Esophagus muscularis mucosa (tissue), 4 donors: ENCODE measurements around the gene SLC7A6. TPM values are rescaled to one million over a fixed set of nuclear protein-coding genes. Genes with fewer than 3 reads are reported as not detected.

Experiments used
- DNase-seq: peaks from one replicate; pipeline ENCODE4 v3.0.0-alpha.2; 2017; ENCODE audit errors: extremely low spot score
- H3K27ac ChIP-seq, 4 donors: fragments of 200-600 bp; sonication (generic); replicated peaks in 1 of 4; 1 replicate in 3 of 4; 2 replicates in 1 of 4; pipeline ENCODE4 v1.5.1; 2016 to 2019; ENCODE audit warnings: mild to moderate bottlenecking in 1 of 4
- H3K27me3 ChIP-seq, 4 donors: fragments of 200-600 bp; sonication (generic); one replicate each; pipeline versions ENCODE4 v1.5.1 to v1.6.0; 2016 to 2019
- H3K36me3 ChIP-seq, 4 donors: fragments of 200-600 bp; sonication (generic); one replicate each; pipeline ENCODE4 v1.5.1; 2016 to 2019
- H3K4me1 ChIP-seq, 4 donors: fragments of 200-600 bp; sonication (generic); one replicate each; pipeline ENCODE4 v1.5.1; 2016 to 2019
- H3K4me3 ChIP-seq, 4 donors: fragments of 200-600 bp; sonication (generic); 1 replicate in 2 of 4; 2 replicates in 2 of 4; pipeline ENCODE4 v1.5.1; 2016 to 2019; ENCODE audit warnings: mild to moderate bottlenecking in 4 of 4, moderate library complexity in 1 of 4
- H3K9me3 ChIP-seq, 4 donors: fragments of 200-600 bp; sonication (generic); 1 replicate in 3 of 4; 2 replicates in 1 of 4; pipeline ENCODE4 v1.5.1; 2016 to 2019
- EP300 ChIP-seq: sonication (generic); formaldehyde crosslinking; IDR thresholded peaks from one replicate; pipeline ENCODE4 v1.6.1; 2017; ENCODE audit warnings: antibody characterized with exemption
- POLR2A ChIP-seq: fragments of 450-650 bp; IDR thresholded peaks from one replicate; pipeline ENCODE4 v1.6.1; 2017; ENCODE audit warnings: antibody characterized with exemption, moderate library complexity, mild to moderate bottlenecking, low read depth
- POLR2AphosphoS5 ChIP-seq, 2 donors: sonication (generic); formaldehyde crosslinking; IDR thresholded peaks; one replicate each; pipeline ENCODE4 v1.6.1; 2017; ENCODE audit warnings: antibody characterized with exemption in 2 of 2
- WGBS: methylation state at CpG from one replicate; pipeline ENCODE4 v1.1.5; 2018; 5-methylcytosine and 5-hydroxymethylcytosine counted together
- intact Hi-C: fragments of 100-400 bp; cut with DNase I; formaldehyde crosslinking; loops from one replicate; pipeline ENCODE4 v1.15.1; 2023
- total RNA-seq, 4 donors: library from RNA; depleted of rRNA; stranded (reverse); fragments of >200 nt; gene quantifications; one replicate each; pipeline versions ENCODE4 v1.1.0 to v1.2.1, GENCODE V29; 2016
- TF ChIP-seq, protein P1 (sequence below), 3 experiments: fragments of 200-600 bp in 2 of 3; fragments of 450-650 bp in 1 of 3; sonication (generic) in 2 of 3; IDR thresholded peaks; one replicate each; pipeline ENCODE4 v1.5.1; 2017 to 2019; ENCODE audit warnings: antibody characterized with exemption in 3 of 3, mild to moderate bottlenecking in 2 of 3, moderate library complexity in 1 of 3

SLC7A6 gene
- total RNA-seq, 4 donors from 2014 or later = 18.9 to 37.1 (median 27.3) TPM

DNA sequence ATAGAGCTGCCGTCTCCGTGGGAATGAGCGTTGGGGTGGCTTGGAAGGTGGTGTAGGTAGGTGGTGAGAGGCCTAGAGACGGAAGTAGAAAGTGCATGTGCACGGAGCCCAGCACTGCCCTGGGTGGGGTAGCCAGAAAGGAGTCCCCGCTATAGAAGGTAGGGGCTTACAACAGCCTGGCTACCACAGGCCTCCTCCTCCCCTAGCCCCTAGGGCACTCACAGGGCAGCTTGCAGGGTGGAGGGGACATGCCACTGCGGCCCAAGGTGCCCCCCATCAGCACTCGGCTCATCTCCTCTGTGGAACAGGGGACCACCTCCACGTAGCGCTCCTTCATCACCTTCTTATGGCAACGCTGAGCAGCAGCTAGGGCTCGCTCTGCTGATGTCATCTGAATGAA lies 33.4 kb upstream of the SLC7A6 start:
- Histone ChIP-seq H3K27ac (no peak overlapping the region), H3K36me3 (peaks cover 0 to 35% (median 15%) of the 10 kb centered on the region in 4 donors), H3K4me3 (no peak overlapping the region), H3K27me3 (no peaks in the 10 kb centered on the region), H3K4me1 (peaks cover 15 to 35% (median 19%) of the 10 kb centered on the region in 4 donors), H3K9me3 (no peaks in the 10 kb centered on the region)
- DNase-seq = no peak
- intact Hi-C loops = no loop called here
- 91% methylated on average over 9 of the region's 12 CpGs for WGBS
- no peak for TF ChIP-seq POLR2AphosphoS5 (IDR thresholded peaks at IDR 0.05)
- no peak for TF ChIP-seq POLR2A
- no peak for TF ChIP-seq EP300
- TF ChIP-seq, protein P1, sequence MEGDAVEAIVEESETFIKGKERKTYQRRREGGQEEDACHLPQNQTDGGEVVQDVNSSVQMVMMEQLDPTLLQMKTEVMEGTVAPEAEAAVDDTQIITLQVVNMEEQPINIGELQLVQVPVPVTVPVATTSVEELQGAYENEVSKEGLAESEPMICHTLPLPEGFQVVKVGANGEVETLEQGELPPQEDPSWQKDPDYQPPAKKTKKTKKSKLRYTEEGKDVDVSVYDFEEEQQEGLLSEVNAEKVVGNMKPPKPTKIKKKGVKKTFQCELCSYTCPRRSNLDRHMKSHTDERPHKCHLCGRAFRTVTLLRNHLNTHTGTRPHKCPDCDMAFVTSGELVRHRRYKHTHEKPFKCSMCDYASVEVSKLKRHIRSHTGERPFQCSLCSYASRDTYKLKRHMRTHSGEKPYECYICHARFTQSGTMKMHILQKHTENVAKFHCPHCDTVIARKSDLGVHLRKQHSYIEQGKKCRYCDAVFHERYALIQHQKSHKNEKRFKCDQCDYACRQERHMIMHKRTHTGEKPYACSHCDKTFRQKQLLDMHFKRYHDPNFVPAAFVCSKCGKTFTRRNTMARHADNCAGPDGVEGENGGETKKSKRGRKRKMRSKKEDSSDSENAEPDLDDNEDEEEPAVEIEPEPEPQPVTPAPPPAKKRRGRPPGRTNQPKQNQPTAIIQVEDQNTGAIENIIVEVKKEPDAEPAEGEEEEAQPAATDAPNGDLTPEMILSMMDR (IDR thresholded peaks at IDR 0.05) = no peak

DNA sequence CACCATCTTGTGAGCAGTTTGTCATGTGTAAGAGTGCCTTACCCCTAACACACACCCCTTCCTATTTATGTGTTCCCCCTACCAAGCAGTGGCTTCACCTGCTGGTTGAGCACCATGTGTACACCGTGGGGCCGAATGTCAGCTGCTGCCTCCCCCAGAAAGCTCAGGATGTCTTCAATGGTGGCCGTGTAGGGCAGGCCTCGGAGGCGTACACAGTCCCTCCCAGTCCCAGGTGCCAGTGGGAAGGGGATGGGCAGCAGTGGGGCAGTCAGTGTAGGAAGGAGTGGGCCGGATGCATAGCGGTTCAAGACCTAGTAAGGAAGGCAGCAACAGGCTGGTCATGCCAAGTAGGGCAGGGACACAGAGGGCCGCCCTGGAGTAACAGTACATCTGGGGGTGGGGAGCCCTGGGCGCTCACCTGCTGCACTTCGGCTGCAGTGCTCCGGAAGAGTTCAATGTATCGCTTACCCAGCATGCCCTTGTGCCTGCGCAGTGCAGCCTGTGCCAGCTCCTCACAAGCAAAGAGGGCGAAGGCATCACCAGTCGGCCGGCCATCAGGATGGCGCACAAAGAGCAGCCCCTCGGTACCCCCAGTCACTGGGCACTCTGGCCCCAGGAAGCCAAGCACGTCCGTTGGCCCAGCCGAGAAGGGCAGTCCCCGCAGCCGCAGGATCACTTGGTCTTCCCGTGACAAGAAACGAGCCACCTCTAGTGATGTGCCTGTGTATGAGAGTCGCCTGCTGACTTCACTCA lies 32.8 kb upstream of the SLC7A6 start:
- H3K9me3 ChIP-seq = no peaks in the 10 kb centered on the region
- DNase-seq = no peak
- WGBS = 90% methylated on average over 26 of the region's 26 CpGs
- H3K27me3 ChIP-seq = no peaks in the 10 kb centered on the region
- H3K27ac ChIP-seq = no peak overlapping the region
- no peak overlapping the region for H3K4me3 ChIP-seq
- H3K36me3 ChIP-seq = peaks cover 0 to 30% (median 14%) of the 10 kb centered on the region in 4 donors
- peaks cover 21 to 41% (median 25%) of the 10 kb centered on the region in 4 donors for H3K4me1 ChIP-seq
- intact Hi-C loops = no loop called here
- no peak for TF ChIP-seq POLR2AphosphoS5 (IDR thresholded peaks at IDR 0.05)
- TF ChIP-seq, protein P1 (IDR thresholded peaks at IDR 0.05) = no peak
- TF ChIP-seq POLR2A = no peak
- TF ChIP-seq EP300 = no peak

DNA sequence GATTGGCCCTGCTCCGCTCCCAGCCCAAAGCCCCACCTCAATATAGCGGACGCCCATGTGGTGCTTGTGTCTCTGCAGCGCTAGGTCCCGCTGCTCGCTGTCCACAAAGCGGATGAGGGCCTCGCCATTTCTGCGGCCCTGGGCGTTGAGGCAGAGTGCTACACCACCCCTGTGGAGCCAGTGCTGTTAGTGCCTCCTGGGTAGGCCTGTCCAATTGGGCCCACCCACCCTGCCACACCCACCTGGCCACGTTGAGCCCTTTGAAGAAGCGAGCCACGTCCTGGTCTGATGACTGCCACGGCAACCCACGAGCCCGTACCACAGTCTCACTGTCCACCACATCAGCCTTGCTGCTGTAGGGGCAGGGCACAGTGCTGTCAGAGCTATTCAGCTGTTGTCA lies 32.0 kb upstream of the SLC7A6 start:
- 91% methylated on average over 11 of the region's 16 CpGs for WGBS
- Histone ChIP-seq H3K4me3 (no peak overlapping the region), H3K36me3 (peaks cover 0 to 25% (median 13%) of the 10 kb centered on the region in 4 donors), H3K27me3 (no peaks in the 10 kb centered on the region), H3K27ac (no peak overlapping the region), H3K9me3 (no peaks in the 10 kb centered on the region), H3K4me1 (peaks cover 28 to 49% (median 29%) of the 10 kb centered on the region in 4 donors)
- TF ChIP-seq POLR2A (no peak), EP300 (no peak), POLR2AphosphoS5 (IDR thresholded peaks at IDR 0.05) (no peak)
- TF ChIP-seq, protein P1 (IDR thresholded peaks at IDR 0.05) = no peak
- intact Hi-C loops = no loop called here
- DNase-seq = no peak

DNA sequence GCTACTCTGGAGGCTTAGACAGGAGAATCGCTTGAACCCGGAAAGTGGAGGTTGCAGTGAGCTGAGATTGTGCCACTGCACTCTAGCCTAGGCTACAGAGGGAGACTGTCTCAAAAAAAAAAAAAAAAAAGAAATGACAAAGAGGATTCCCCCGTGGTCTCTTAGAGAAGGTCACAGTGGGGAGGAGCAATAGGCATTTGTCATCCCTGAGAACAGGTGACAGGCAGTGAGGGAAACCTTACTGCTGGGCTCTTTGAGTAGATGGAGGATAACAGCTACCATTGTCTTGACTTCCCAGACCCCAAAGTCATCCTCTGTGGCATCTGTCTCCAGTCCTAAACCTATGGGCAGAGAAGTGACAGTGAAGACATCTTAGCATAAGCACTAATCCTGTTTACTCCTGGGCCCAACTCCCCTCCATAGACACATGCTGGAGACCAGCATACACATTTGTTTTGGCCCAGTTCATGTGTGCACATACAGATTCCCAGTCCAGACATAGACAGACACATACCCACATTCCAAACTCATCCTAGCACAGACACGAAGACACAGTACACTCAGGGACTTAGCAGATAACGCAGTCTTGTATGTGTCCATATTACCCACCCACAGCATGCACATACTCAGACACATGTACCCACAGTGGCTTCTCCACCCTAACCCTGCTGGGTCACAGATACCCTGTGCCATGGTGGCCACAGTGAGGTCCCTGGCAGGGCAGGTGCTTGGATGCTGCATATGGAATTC lies 31.1 kb upstream of the SLC7A6 start:
- TF ChIP-seq POLR2A (no peak), EP300 (no peak), POLR2AphosphoS5 (IDR thresholded peaks at IDR 0.05) (no peak)
- TF ChIP-seq, protein P1 (IDR thresholded peaks at IDR 0.05) = no peak
- no peak overlapping the region for H3K27ac ChIP-seq
- no peaks in the 10 kb centered on the region for H3K27me3 ChIP-seq
- DNase-seq = no peak
- intact Hi-C loops = no loop called here
- H3K9me3 ChIP-seq = no peaks in the 10 kb centered on the region
- H3K4me3 ChIP-seq = no peak overlapping the region
- 78% methylated on average over 4 of the region's 5 CpGs for WGBS
- H3K36me3 ChIP-seq = peaks cover 0 to 20% (median 13%) of the 10 kb centered on the region in 4 donors
- peaks cover 28 to 56% (median 33%) of the 10 kb centered on the region in 4 donors for H3K4me1 ChIP-seq
